GM12801 (cell line): Measurements from ENCODE around the gene MVB12B.

ENCODE experiments used
- TF ChIP-seq, protein P1 (sequence below): IDR thresholded peaks from one replicate; pipeline ENCODE4 v1.5.1; 2011; ENCODE audit warnings: control low read depth; ENCODE audit not compliant: insufficient read length; ENCODE audit errors: extremely low read depth

The MVB12B gene

GRCh38 chr9:126326228-126327005 is at the start of gene MVB12B:
Gene MVB12B (plus strand): TSS chr9:126326829. CDS start chr9:126326930, 101 bp downstream.
- TF ChIP-seq, protein P1, sequence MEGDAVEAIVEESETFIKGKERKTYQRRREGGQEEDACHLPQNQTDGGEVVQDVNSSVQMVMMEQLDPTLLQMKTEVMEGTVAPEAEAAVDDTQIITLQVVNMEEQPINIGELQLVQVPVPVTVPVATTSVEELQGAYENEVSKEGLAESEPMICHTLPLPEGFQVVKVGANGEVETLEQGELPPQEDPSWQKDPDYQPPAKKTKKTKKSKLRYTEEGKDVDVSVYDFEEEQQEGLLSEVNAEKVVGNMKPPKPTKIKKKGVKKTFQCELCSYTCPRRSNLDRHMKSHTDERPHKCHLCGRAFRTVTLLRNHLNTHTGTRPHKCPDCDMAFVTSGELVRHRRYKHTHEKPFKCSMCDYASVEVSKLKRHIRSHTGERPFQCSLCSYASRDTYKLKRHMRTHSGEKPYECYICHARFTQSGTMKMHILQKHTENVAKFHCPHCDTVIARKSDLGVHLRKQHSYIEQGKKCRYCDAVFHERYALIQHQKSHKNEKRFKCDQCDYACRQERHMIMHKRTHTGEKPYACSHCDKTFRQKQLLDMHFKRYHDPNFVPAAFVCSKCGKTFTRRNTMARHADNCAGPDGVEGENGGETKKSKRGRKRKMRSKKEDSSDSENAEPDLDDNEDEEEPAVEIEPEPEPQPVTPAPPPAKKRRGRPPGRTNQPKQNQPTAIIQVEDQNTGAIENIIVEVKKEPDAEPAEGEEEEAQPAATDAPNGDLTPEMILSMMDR = no peak

DNA sequence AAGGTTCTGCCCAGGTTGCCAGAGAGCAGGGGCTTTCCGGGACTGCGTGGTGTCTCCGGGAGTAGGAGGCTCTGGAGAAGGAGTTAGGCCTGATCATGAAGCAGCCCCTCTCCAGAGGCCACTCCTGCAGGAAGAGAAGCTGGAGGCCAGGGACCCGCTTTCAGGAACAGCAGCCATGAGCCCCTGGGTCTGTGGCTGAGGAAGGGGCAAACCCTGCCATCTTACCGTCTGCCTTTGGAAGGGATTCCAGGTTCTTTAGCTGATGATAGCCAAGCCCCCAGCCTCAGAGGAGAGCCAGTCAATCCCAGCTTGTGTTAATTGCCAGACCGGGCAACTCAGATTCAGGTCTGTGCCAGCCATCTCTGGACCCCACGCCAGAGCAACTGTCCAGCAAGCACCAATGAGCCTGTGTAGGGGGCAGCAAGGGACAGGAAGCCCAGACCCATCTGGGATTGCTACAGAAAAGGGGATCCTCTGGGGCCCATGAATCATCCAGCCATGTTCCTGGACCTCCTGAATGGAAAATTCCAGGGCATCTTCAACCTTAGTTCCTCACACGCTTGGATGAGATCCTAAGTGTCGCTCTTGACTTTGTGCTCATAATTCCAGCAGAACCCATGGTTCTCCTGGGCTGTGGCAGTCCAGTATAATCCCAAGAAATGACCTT is 42.7 kb upstream of the MVB12B start:
- TF ChIP-seq, protein P1 = no peak

- TF ChIP-seq, protein P1 = no peak
Measured at GRCh38 chr9:126287166-126287866, 39.3 kb upstream of the MVB12B start.

DNA sequence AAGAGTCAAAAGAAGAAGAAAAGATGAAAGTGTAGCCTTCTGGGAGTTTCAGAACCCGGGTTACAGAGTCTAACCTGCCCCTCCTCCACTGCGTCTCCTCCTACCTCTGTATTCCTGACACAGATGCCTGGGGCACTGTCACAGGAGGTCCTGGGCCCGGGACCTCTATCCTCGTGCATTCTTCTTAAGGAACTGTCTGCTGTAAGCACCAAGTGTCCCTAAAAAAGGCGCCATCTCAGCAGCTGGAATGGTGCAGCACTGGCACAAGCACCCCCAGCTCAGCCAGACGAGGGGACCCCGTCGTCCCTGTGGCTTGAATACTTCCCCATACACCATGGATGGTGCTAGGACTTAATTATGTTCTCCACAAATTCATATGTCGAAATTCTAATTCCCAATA is 35.8 kb upstream of the MVB12B start:
- TF ChIP-seq, protein P1 = no peak

- TF ChIP-seq, protein P1 = no peak
Measured at GRCh38 chr9:126291925-126292324, 34.7 kb upstream of the MVB12B start.

- TF ChIP-seq, protein P1 = no peak
Measured at GRCh38 chr9:126292736-126293521, 33.7 kb upstream of the MVB12B start.
